ENCODE data around the gene C1QL2.

Gene C1QL2

GRCh38 chr2:119156891-119157773 lies 1.4 kb downstream of the C1QL2 start:
- Histone ChIP-seq H3K36me3 (ENCODE audit: insufficient read depth, low read length) (no peaks in the 10 kb centered on the region), H3K4me3 (ENCODE audit: low read length) (no peak overlapping the region), H3K9ac (ENCODE audit: low read depth, low read length) (no peak overlapping the region), H3K4me2 (ENCODE audit: low read length) (no peak overlapping the region), H3K4me1 (ENCODE audit: control insufficient read depth, insufficient read depth, low read length) (no peaks in the 10 kb centered on the region), H3K27me3 (ENCODE audit: control insufficient read depth, insufficient read depth, low read length) (peaks cover 93% of the 10 kb centered on the region), H3K9me3 (replicated peaks; ENCODE audit: low read length) (no peaks in the 10 kb centered on the region)

GRCh38 chr2:119156105-119156890 lies 2.3 kb downstream of the C1QL2 start:
- no peak overlapping the region for H3K9ac ChIP-seq (ENCODE audit: low read depth, low read length)
- no peaks in the 10 kb centered on the region for H3K36me3 ChIP-seq (ENCODE audit: insufficient read depth, low read length)
- H3K9me3 ChIP-seq (replicated peaks; ENCODE audit: low read length) = no peaks in the 10 kb centered on the region
- H3K27me3 ChIP-seq (ENCODE audit: control insufficient read depth, insufficient read depth, low read length) = peaks cover 96% of the 10 kb centered on the region
- no peak overlapping the region for H3K4me3 ChIP-seq (ENCODE audit: low read length)
- peak overlapping the region; percentile 11 for H3K4me2 ChIP-seq (ENCODE audit: low read length)
- H3K4me1 ChIP-seq (ENCODE audit: control insufficient read depth, insufficient read depth, low read length) = no peaks in the 10 kb centered on the region

- H3K9ac ChIP-seq (ENCODE audit: low read depth, low read length) = no peak overlapping the region
- H3K9me3 ChIP-seq (replicated peaks; ENCODE audit: low read length) = no peaks in the 10 kb centered on the region
- no peak overlapping the region for H3K4me2 ChIP-seq (ENCODE audit: low read length)
- no peaks in the 10 kb centered on the region for H3K4me1 ChIP-seq (ENCODE audit: control insufficient read depth, insufficient read depth, low read length)
- H3K36me3 ChIP-seq (ENCODE audit: insufficient read depth, low read length) = no peaks in the 10 kb centered on the region
- H3K27me3 ChIP-seq (ENCODE audit: control insufficient read depth, insufficient read depth, low read length) = peaks cover 96% of the 10 kb centered on the region
- no peak overlapping the region for H3K4me3 ChIP-seq (ENCODE audit: low read length)
Measured at GRCh38 chr2:119155633-119156032, 2.9 kb downstream of the C1QL2 start.

GRCh38 chr2:119154076-119154475 lies 4.5 kb downstream of the C1QL2 start:
- Histone ChIP-seq H3K4me2 (ENCODE audit: low read length) (no peak overlapping the region), H3K4me1 (ENCODE audit: control insufficient read depth, insufficient read depth, low read length) (no peaks in the 10 kb centered on the region), H3K36me3 (ENCODE audit: insufficient read depth, low read length) (no peaks in the 10 kb centered on the region), H3K9me3 (replicated peaks; ENCODE audit: low read length) (no peaks in the 10 kb centered on the region), H3K27me3 (ENCODE audit: control insufficient read depth, insufficient read depth, low read length) (peaks cover 96% of the 10 kb centered on the region), H3K9ac (ENCODE audit: low read depth, low read length) (no peak overlapping the region), H3K4me3 (ENCODE audit: low read length) (no peak overlapping the region)

- Histone ChIP-seq H3K27me3 (ENCODE audit: control insufficient read depth, insufficient read depth, low read length) (peaks cover 95% of the 10 kb centered on the region), H3K4me2 (ENCODE audit: low read length) (no peak overlapping the region), H3K36me3 (ENCODE audit: insufficient read depth, low read length) (no peaks in the 10 kb centered on the region), H3K4me3 (ENCODE audit: low read length) (no peak overlapping the region), H3K4me1 (ENCODE audit: control insufficient read depth, insufficient read depth, low read length) (no peaks in the 10 kb centered on the region), H3K9me3 (replicated peaks; ENCODE audit: low read length) (no peaks in the 10 kb centered on the region), H3K9ac (ENCODE audit: low read depth, low read length) (no peak overlapping the region)
Measured at GRCh38 chr2:119149611-119150010, 8.9 kb downstream of the C1QL2 start.

GRCh38 chr2:119147776-119148715 lies 10.5 kb downstream of the C1QL2 start:
- Histone ChIP-seq H3K9me3 (replicated peaks; ENCODE audit: low read length) (no peaks in the 10 kb centered on the region), H3K4me3 (ENCODE audit: low read length) (no peak overlapping the region), H3K4me2 (ENCODE audit: low read length) (no peak overlapping the region), H3K36me3 (ENCODE audit: insufficient read depth, low read length) (no peaks in the 10 kb centered on the region), H3K9ac (ENCODE audit: low read depth, low read length) (no peak overlapping the region), H3K27me3 (ENCODE audit: control insufficient read depth, insufficient read depth, low read length) (peaks cover 85% of the 10 kb centered on the region), H3K4me1 (ENCODE audit: control insufficient read depth, insufficient read depth, low read length) (no peaks in the 10 kb centered on the region)

GRCh38 chr2:119144806-119145205 lies 13.7 kb downstream of the C1QL2 start:
- no peaks in the 10 kb centered on the region for H3K4me1 ChIP-seq (ENCODE audit: control insufficient read depth, insufficient read depth, low read length)
- H3K9me3 ChIP-seq (replicated peaks; ENCODE audit: low read length) = no peaks in the 10 kb centered on the region
- no peak overlapping the region for H3K4me2 ChIP-seq (ENCODE audit: low read length)
- peaks cover 69% of the 10 kb centered on the region for H3K27me3 ChIP-seq (ENCODE audit: control insufficient read depth, insufficient read depth, low read length)
- H3K4me3 ChIP-seq (ENCODE audit: low read length) = no peak overlapping the region
- H3K9ac ChIP-seq (ENCODE audit: low read depth, low read length) = no peak overlapping the region
- H3K36me3 ChIP-seq (ENCODE audit: insufficient read depth, low read length) = no peaks in the 10 kb centered on the region

- Histone ChIP-seq H3K4me1 (ENCODE audit: control insufficient read depth, insufficient read depth, low read length) (no peaks in the 10 kb centered on the region), H3K9ac (ENCODE audit: low read depth, low read length) (no peak overlapping the region), H3K4me3 (ENCODE audit: low read length) (no peak overlapping the region), H3K9me3 (replicated peaks; ENCODE audit: low read length) (no peaks in the 10 kb centered on the region), H3K4me2 (ENCODE audit: low read length) (no peak overlapping the region), H3K36me3 (ENCODE audit: insufficient read depth, low read length) (no peaks in the 10 kb centered on the region), H3K27me3 (ENCODE audit: control insufficient read depth, insufficient read depth, low read length) (peaks cover 54% of the 10 kb centered on the region)
Measured at GRCh38 chr2:119142824-119143223, 15.7 kb downstream of the C1QL2 start.

- H3K4me3 ChIP-seq (ENCODE audit: low read length) = no peak overlapping the region
- no peaks in the 10 kb centered on the region for H3K4me1 ChIP-seq (ENCODE audit: control insufficient read depth, insufficient read depth, low read length)
- no peak overlapping the region for H3K4me2 ChIP-seq (ENCODE audit: low read length)
- peaks cover 26% of the 10 kb centered on the region for H3K27me3 ChIP-seq (ENCODE audit: control insufficient read depth, insufficient read depth, low read length)
- no peaks in the 10 kb centered on the region for H3K36me3 ChIP-seq (ENCODE audit: insufficient read depth, low read length)
- H3K9ac ChIP-seq (ENCODE audit: low read depth, low read length) = no peak overlapping the region
- no peaks in the 10 kb centered on the region for H3K9me3 ChIP-seq (replicated peaks; ENCODE audit: low read length)
Measured at GRCh38 chr2:119137502-119137901, 21.0 kb downstream of the C1QL2 start.

- peaks cover 22% of the 10 kb centered on the region for H3K27me3 ChIP-seq (ENCODE audit: control insufficient read depth, insufficient read depth, low read length)
- no peak overlapping the region for H3K4me3 ChIP-seq (ENCODE audit: low read length)
- no peaks in the 10 kb centered on the region for H3K9me3 ChIP-seq (replicated peaks; ENCODE audit: low read length)
- H3K4me1 ChIP-seq (ENCODE audit: control insufficient read depth, insufficient read depth, low read length) = no peaks in the 10 kb centered on the region
- no peaks in the 10 kb centered on the region for H3K36me3 ChIP-seq (ENCODE audit: insufficient read depth, low read length)
- H3K4me2 ChIP-seq (ENCODE audit: low read length) = no peak overlapping the region
- no peak overlapping the region for H3K9ac ChIP-seq (ENCODE audit: low read depth, low read length)
Measured at GRCh38 chr2:119136872-119137271, 21.7 kb downstream of the C1QL2 start.

GRCh38 chr2:119136093-119136492 lies 22.5 kb downstream of the C1QL2 start:
- no peaks in the 10 kb centered on the region for H3K4me1 ChIP-seq (ENCODE audit: control insufficient read depth, insufficient read depth, low read length)
- no peak overlapping the region for H3K4me2 ChIP-seq (ENCODE audit: low read length)
- H3K4me3 ChIP-seq (ENCODE audit: low read length) = no peak overlapping the region
- no peak overlapping the region for H3K9ac ChIP-seq (ENCODE audit: low read depth, low read length)
- no peaks in the 10 kb centered on the region for H3K36me3 ChIP-seq (ENCODE audit: insufficient read depth, low read length)
- peaks cover 19% of the 10 kb centered on the region for H3K27me3 ChIP-seq (ENCODE audit: control insufficient read depth, insufficient read depth, low read length)
- H3K9me3 ChIP-seq (replicated peaks; ENCODE audit: low read length) = no peaks in the 10 kb centered on the region
